PC-3 (cell line): ENCODE results near the gene LY6G5C.

Source experiments
- CTCF ChIP-seq: fragments of 300-600 bp; sonication (generic); conservative IDR thresholded peaks from 2 replicates; pipeline ENCODE4 v1.5.1; 2017; ENCODE audit warnings: antibody characterized with exemption, low read depth, mild to moderate bottlenecking, low read length
- EZH2 ChIP-seq: fragments of 300-600 bp; sonication (generic); IDR thresholded peaks from one replicate; pipeline ENCODE4 v1.6.1; 2017; ENCODE audit warnings: antibody characterized with exemption, mild to moderate bottlenecking, low read length; ENCODE audit not compliant: unreplicated experiment
- EZH2phosphoT487 ChIP-seq: fragments of 300-600 bp; sonication (generic); IDR thresholded peaks from 2 replicates; pipeline ENCODE4 v1.6.1; 2018; ENCODE audit warnings: mild to moderate bottlenecking, antibody characterized with exemption, low read length, borderline replicate concordance

GRCh38 chr6:31660381-31661261 lies 20.2 kb downstream of the LY6G5C start, which contains the start of gene C6orf47:
- TF ChIP-seq CTCF (no peak), EZH2phosphoT487 (no peak), EZH2 (no peak)
